AG09309 (cell line): Measurements from ENCODE around the gene DENND1C.

ENCODE experiments used
- DNase-seq: peaks from one replicate; pipeline ENCODE4 v3.0.0-alpha.2; 2010; ENCODE audit warnings: low read depth
- H3K4me3 ChIP-seq: 2 replicates; pipeline ENCODE4 v1.5.1; 2011; ENCODE audit warnings: mild to moderate bottlenecking, low read depth, low read length, moderate library complexity; ENCODE audit not compliant: control insufficient read depth
- TF ChIP-seq, protein P1 (sequence below): IDR thresholded peaks from 2 replicates; pipeline ENCODE4 v1.5.1; 2011; ENCODE audit warnings: mild to moderate bottlenecking, low read depth, low read length, inconsistent platforms; ENCODE audit not compliant: insufficient read depth, control insufficient read depth; ENCODE audit errors: missing control alignments

Gene DENND1C

GRCh38 chr19:6495947-6496346, 14.4 kb upstream of the DENND1C start:
- no peak for DNase-seq
- TF ChIP-seq, protein P1, sequence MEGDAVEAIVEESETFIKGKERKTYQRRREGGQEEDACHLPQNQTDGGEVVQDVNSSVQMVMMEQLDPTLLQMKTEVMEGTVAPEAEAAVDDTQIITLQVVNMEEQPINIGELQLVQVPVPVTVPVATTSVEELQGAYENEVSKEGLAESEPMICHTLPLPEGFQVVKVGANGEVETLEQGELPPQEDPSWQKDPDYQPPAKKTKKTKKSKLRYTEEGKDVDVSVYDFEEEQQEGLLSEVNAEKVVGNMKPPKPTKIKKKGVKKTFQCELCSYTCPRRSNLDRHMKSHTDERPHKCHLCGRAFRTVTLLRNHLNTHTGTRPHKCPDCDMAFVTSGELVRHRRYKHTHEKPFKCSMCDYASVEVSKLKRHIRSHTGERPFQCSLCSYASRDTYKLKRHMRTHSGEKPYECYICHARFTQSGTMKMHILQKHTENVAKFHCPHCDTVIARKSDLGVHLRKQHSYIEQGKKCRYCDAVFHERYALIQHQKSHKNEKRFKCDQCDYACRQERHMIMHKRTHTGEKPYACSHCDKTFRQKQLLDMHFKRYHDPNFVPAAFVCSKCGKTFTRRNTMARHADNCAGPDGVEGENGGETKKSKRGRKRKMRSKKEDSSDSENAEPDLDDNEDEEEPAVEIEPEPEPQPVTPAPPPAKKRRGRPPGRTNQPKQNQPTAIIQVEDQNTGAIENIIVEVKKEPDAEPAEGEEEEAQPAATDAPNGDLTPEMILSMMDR, result no peak
- H3K4me3 ChIP-seq, result no peak overlapping the region

- H3K4me3 ChIP-seq, result no peak overlapping the region
- no peak for DNase-seq
- TF ChIP-seq, protein P1, result no peak
Measured at GRCh38 chr19:6494438-6495036, 12.9 kb upstream of the DENND1C start.

DNA sequence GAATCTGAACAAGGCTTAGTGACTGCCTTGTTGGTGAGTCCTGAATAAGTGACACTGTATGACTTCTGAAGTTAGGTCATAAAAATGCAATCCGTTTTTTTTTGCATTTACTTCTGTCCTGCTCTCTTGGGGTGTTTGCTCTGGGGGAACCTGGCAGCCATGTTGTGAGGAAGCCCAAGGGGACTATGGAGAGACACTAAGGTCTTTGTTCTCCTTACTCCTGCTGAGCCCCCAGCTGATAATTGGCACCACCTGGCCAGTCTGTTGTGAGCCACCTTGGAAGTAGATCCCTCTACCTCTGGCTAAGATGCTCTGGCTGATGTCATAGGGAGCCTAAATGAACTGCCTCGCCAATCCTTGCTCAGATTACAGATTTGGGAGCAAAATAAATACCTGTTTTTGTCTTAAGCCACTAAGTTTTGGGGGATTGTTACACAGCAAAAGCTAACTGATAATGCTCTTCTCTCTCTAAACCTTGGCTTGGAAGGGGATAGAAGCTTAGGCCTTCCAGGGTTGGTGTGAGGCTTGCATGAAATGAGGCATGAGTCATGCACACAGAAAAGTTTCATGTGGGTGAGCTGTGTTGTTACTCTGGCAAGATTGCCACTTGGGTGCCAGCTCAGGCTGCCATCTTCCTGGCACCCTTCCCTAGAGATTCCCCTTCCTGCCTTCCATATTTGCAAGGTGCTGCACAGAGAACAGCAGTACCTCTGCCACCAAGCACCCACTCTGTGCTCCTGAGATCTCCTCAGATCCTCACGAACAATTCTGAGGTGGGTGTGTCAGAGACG, 10.4 kb upstream of the DENND1C start:
- no peak overlapping the region for H3K4me3 ChIP-seq
- DNase-seq, result no peak
- TF ChIP-seq, protein P1, result no peak

DNA sequence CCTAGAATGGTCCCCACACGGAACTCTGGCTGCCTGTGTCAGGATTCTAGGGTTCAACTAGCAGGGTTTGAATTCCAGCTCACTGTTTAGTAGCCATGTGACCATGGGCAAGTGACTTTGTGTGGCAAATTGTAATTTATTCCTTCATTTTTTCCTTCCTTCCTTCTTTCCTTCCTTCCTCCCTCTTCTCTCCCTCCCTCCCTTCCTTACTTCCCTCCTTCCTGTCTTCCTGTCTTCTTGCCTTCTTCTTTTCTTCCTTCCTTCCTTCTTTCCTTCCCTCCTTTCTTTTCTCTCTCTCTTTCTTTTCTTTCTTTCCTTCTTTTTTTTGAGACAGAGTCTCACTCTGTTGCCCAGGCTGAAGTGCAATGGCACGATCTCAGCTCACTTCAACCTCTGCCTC, 8.5 kb upstream of the DENND1C start:
- TF ChIP-seq, protein P1, result no peak
- no peak overlapping the region for H3K4me3 ChIP-seq

DNA sequence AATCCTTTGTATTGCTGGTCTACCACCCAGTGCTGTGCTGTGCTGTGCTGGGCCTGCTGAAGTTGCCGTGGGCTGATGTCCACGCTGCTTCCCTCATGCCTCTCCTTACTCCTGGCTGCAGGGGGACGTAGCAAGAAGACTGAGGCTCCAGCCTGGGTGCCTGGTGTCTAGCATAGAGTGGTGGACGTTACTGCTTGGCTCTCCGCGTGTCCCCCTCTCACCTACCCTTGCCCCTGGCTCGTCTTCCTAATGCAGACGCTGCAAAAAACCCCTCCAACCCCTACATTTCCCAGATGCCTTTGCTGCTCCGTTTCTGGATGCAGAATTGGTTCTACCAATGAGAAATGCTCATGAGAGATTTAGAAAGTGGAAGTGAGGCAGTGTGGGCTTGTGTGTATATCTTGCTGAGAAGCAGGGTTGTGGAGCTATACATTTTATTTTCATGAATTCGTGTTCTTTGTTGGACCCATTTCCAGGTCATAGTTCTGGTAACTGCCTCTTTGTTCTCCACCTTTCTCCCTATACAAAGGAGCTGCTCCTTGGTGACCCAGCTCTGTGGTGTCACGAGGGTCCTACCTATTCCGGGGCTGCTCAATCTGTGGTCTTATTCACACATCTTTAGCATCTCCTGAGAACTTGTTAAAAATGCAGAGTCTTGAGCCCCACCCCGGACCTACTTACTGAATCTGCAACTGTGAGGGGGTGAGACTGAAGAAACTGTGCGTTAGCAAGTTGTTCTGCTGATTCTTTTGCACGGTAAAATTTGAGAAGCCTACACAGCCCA, 7.9 kb upstream of the DENND1C start:
- TF ChIP-seq, protein P1, result no peak
- no peak overlapping the region for H3K4me3 ChIP-seq
- DNase-seq, result no peak

More for the DNA sequence above, 8.5 kb upstream of the DENND1C start:
- no peak for DNase-seq

DNA sequence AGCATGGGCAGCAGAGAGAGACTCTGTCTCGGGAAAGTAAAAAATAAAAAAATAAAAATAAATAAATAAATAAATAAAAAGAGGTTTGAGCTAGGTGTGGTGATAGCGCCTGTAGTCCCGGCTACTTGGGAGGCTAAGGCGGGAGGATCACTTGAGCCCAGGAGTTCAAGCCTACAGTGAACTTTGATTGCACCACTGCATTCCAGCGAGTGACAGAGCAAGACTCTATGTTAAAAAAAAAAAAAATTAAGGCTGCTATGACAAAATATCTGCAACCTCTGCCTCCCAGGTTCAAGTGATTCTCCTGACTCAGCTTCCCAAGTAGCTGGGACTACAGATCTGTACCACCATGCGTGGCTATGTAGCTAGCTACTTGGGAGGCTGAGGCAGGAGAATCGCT, 3.2 kb upstream of the DENND1C start:
- TF ChIP-seq, protein P1, result no peak
- H3K4me3 ChIP-seq, result no peak overlapping the region
- no peak for DNase-seq
